HUES6 (cell line): ENCODE measurements around the gene ATP1A1.

Source experiments
- H3K27ac ChIP-seq: 2 replicates; pipeline ENCODE4 v1.7.0; 2013; ENCODE audit warnings: low read depth, mild to moderate bottlenecking, low read length, inconsistent platforms
- H3K27me3 ChIP-seq: 2 replicates; pipeline ENCODE4 v1.6.1; 2013; ENCODE audit warnings: low read length; ENCODE audit not compliant: control insufficient read depth, insufficient read depth
- H3K36me3 ChIP-seq: 2 replicates; pipeline ENCODE4 v1.6.1; 2013; ENCODE audit warnings: low read length; ENCODE audit not compliant: control insufficient read depth, insufficient read depth
- H3K4me1 ChIP-seq: 2 replicates; pipeline ENCODE4 v1.6.1; 2013; ENCODE audit warnings: low read length; ENCODE audit not compliant: control insufficient read depth, insufficient read depth
- H3K4me3 ChIP-seq: 2 replicates; pipeline ENCODE4 v1.5.1; 2013; ENCODE audit warnings: low read depth, low read length
- H3K9ac ChIP-seq: one replicate; pipeline ENCODE4 v1.6.1; 2013; ENCODE audit warnings: mild to moderate bottlenecking, low read length
- H3K9me3 ChIP-seq: 2 replicates; pipeline ENCODE4 v1.6.1; 2013; ENCODE audit warnings: low read depth, low read length; ENCODE audit not compliant: control insufficient read depth, insufficient read depth

Gene ATP1A1

DNA sequence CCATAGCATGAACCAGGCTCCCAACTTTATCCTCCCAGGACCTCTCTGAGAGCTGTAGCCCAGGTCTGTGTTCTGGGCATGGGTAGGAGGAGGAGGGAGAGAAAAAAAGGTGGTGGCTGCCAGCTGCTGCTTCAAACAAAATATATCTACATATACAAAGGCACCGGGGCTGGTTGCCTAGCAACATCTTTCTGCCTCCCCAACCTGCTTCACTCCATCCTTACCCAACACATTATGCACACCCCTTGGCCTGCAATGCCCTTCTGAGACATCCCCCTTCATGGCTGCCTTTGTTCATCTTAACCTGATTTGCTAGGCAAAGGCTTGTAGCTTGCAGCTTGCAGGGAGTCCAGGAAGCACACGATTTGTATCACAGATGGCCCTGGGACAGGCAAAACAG, 27.2 kb upstream of the ATP1A1 start:
- Histone ChIP-seq H3K4me3 (no peak overlapping the region), H3K27ac (no peak overlapping the region), H3K9ac (no peak overlapping the region), H3K9me3 (no peaks in the 10 kb centered on the region), H3K36me3 (no peaks in the 10 kb centered on the region), H3K27me3 (no peaks in the 10 kb centered on the region), H3K4me1 (peaks cover 11% of the 10 kb centered on the region; the same call in 1 of the 2 replicates)

DNA sequence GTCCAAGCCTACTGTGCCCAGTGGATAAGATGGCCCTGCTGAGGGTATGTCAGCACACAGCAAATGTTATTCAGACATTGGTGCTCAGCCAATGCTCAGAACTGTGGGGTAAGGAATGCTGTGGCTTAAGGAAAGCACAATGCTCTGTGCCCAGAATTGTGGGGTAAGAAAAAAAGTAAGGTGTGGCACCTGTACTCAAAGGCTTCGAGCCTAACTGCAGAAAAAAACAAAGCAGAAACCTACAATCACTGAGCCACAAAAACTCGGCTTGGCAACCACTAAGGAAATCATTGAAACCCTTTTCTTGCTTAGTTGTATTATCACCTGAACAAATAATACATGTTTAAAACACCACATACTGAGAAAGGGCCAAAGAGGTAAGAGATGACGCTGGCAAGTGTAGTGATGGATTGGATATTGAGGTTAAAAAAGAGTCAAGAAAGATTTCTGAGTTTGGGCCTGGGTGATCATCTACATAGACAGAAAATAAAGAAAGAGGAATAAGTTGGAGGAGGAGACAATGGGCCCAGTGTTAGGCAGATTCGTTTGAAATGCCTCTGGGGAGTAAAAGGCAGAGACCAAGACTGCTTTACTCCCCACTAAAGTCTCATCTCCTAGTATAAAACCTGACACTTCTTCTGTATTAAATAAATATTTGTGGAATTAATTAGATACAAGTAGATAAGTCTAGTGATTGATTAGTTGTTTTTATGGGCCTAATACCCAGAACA, 25.9 kb upstream of the ATP1A1 start:
- no peaks in the 10 kb centered on the region for H3K9me3 ChIP-seq
- H3K36me3 ChIP-seq, result no peaks in the 10 kb centered on the region
- no peak overlapping the region for H3K27ac ChIP-seq
- H3K27me3 ChIP-seq, result no peaks in the 10 kb centered on the region
- H3K4me1 ChIP-seq, result peaks cover 11% of the 10 kb centered on the region; the same call in 1 of the 2 replicates
- no peak overlapping the region for H3K9ac ChIP-seq
- H3K4me3 ChIP-seq, result no peak overlapping the region

DNA sequence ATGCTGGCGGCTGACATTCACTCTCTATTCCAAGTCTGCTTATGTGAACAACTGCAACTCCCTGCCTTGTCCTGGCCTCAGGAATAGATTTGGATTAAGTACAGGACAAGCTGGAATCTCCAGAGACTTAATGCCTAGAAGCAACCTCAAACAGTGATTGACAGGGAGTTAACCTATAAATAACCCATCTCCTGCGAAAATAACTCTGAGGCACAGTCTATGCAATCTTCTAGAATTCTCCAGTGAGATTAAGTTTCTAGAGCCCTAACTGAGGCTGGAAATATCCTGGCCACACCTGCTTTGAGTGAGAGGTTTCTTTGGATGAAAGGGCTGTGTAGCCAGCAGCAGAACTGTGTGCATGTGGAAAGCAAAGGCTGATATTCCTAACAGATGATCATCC, 25.3 kb upstream of the ATP1A1 start:
- Histone ChIP-seq H3K36me3 (no peaks in the 10 kb centered on the region), H3K4me1 (peaks cover 11% of the 10 kb centered on the region; the same call in 1 of the 2 replicates), H3K9me3 (no peaks in the 10 kb centered on the region), H3K27ac (no peak overlapping the region), H3K27me3 (no peaks in the 10 kb centered on the region), H3K4me3 (no peak overlapping the region), H3K9ac (no peak overlapping the region)

- H3K27ac ChIP-seq, result no peak overlapping the region
- H3K4me3 ChIP-seq, result no peak overlapping the region
- H3K36me3 ChIP-seq, result no peaks in the 10 kb centered on the region
- H3K27me3 ChIP-seq, result no peaks in the 10 kb centered on the region
- no peak overlapping the region for H3K9ac ChIP-seq
- H3K9me3 ChIP-seq, result no peaks in the 10 kb centered on the region
- H3K4me1 ChIP-seq, result peaks cover 11% of the 10 kb centered on the region; the same call in 1 of the 2 replicates
Measured at GRCh38 chr1:116350097-116350645, 22.9 kb upstream of the ATP1A1 start.

DNA sequence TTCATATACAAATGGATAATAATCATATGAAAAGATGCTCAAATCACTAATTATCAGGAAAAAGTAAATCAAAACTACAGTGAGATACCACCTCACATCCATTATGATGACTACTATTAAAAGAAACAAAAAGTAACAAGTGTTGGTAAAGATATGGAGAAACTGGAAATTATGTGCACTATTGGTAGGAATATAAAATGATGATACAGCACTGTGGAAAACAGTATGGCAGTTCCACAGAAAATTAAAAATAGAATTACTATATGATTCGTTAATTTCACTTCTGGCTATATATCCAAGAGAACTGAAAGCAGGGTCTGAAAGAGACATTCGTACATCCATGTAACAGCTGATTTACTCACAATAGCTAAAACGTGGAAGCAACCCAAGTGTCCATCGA, 21.1 kb upstream of the ATP1A1 start:
- no peaks in the 10 kb centered on the region for H3K27me3 ChIP-seq
- H3K9ac ChIP-seq, result no peak overlapping the region
- no peaks in the 10 kb centered on the region for H3K36me3 ChIP-seq
- no peak overlapping the region for H3K27ac ChIP-seq
- no peaks in the 10 kb centered on the region for H3K9me3 ChIP-seq
- H3K4me1 ChIP-seq, result peaks cover 10% of the 10 kb centered on the region; the same call in 1 of the 2 replicates
- H3K4me3 ChIP-seq, result no peak overlapping the region

GRCh38 chr1:116352349-116352813, 20.7 kb upstream of the ATP1A1 start:
- Histone ChIP-seq H3K27me3 (no peaks in the 10 kb centered on the region), H3K36me3 (no peaks in the 10 kb centered on the region), H3K9ac (no peak overlapping the region), H3K9me3 (no peaks in the 10 kb centered on the region), H3K4me1 (peaks cover 5% of the 10 kb centered on the region; the same call in 1 of the 2 replicates), H3K4me3 (no peak overlapping the region), H3K27ac (no peak overlapping the region)

DNA sequence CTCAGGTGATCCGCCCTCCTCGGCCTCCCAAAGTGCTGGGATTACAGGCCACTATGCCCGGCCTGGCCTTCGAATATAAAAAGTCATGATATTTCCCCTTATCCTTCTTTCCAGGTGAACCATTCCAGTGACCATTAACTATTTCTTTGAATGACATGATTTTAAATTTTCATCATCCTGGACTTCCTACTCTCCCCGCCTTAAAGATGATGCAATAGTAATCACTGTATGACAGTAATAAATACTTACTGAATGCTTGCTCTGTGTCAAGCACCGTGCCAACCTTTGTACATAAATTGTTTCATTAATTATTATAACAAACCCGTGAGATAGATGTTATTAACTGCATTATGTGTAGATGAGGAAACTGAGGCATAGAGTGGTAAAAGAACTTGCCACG, 19.9 kb upstream of the ATP1A1 start:
- Histone ChIP-seq H3K36me3 (no peaks in the 10 kb centered on the region), H3K4me3 (no peak overlapping the region), H3K27me3 (no peaks in the 10 kb centered on the region), H3K9ac (no peak overlapping the region), H3K9me3 (no peaks in the 10 kb centered on the region), H3K4me1 (no peaks in the 10 kb centered on the region; the same call in 1 of the 2 replicates), H3K27ac (no peak overlapping the region)

- Histone ChIP-seq H3K36me3 (no peaks in the 10 kb centered on the region), H3K9ac (no peak overlapping the region), H3K4me1 (0 out of 2 replicates have a peak, but pooled peaks cover 8% of the 10 kb centered on the region), H3K4me3 (no peak overlapping the region), H3K9me3 (no peaks in the 10 kb centered on the region), H3K27me3 (no peaks in the 10 kb centered on the region), H3K27ac (no peak overlapping the region)
Measured at GRCh38 chr1:116356067-116356466, 17.0 kb upstream of the ATP1A1 start.

DNA sequence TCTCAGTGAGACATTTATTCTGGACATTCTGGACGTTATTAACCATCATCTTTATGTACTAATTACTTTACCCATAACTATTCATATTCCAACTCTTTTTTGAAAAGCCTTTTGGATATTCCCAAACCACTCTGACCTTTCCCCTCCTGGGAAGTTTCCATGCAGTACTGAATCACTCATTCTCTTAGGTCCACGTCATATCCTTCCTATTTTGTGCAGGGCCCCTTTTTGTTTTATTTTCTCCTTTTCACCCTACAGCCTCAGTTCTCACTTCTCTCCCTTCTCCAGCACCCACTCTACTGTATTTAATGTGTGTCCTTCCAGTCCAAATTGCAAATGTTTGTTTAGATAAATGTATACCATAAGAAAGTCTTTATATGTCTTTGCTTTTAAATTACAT, 16.4 kb upstream of the ATP1A1 start:
- H3K9me3 ChIP-seq, result no peaks in the 10 kb centered on the region
- H3K9ac ChIP-seq, result no peak overlapping the region
- no peak overlapping the region for H3K27ac ChIP-seq

GRCh38 chr1:116357487-116357886, 15.6 kb upstream of the ATP1A1 start:
- no peak overlapping the region for H3K9ac ChIP-seq
- no peaks in the 10 kb centered on the region for H3K36me3 ChIP-seq
- H3K9me3 ChIP-seq, result no peaks in the 10 kb centered on the region
- no peak overlapping the region for H3K4me3 ChIP-seq
- no peaks in the 10 kb centered on the region for H3K27me3 ChIP-seq
- H3K4me1 ChIP-seq, result 0 out of 2 replicates have a peak, but pooled peaks cover 8% of the 10 kb centered on the region
- no peak overlapping the region for H3K27ac ChIP-seq

More for the DNA sequence above, 16.4 kb upstream of the ATP1A1 start:
- Histone ChIP-seq H3K4me3 (no peak overlapping the region), H3K4me1 (0 out of 2 replicates have a peak, but pooled peaks cover 8% of the 10 kb centered on the region), H3K27me3 (no peaks in the 10 kb centered on the region), H3K36me3 (no peaks in the 10 kb centered on the region)

GRCh38 chr1:116359060-116359830, 13.8 kb upstream of the ATP1A1 start:
- Histone ChIP-seq H3K9me3 (no peaks in the 10 kb centered on the region), H3K27me3 (no peaks in the 10 kb centered on the region), H3K4me3 (no peak overlapping the region), H3K36me3 (no peaks in the 10 kb centered on the region), H3K27ac (no peak overlapping the region), H3K9ac (no peak overlapping the region), H3K4me1 (0 out of 2 replicates have a peak, but pooled peaks cover 8% of the 10 kb centered on the region)
